Spleen (tissue), 11 donors: ENCODE data around the gene CD4. TPM values are rescaled to one million over a fixed set of nuclear protein-coding genes. Genes with fewer than 3 reads are reported as not detected.

Experiments
- DNase-seq: peaks from one replicate; pipeline ENCODE4 v3.0.0-alpha.2; 2020
- H3K27ac ChIP-seq, 8 donors: fragments of 200-600 bp; sonication (generic) in 7 of 8; 1 replicate in 4 of 8; 2 replicates in 4 of 8; pipeline versions ENCODE4 v1.5.0 to v1.8.0; 2016 to 2021; ENCODE audit warnings: inconsistent platforms in 4 of 8, mild to moderate bottlenecking in 4 of 8, moderate library complexity in 1 of 8
- H3K27me3 ChIP-seq, 7 donors: fragments of 200-600 bp; sonication (generic) in 6 of 7; replicated peaks in 1 of 7; 1 replicate in 4 of 7; 2 replicates in 3 of 7; pipeline versions ENCODE4 v1.5.0 to v1.8.0; 2016 to 2021; ENCODE audit warnings: inconsistent platforms in 3 of 7, mild to moderate bottlenecking in 1 of 7
- H3K36me3 ChIP-seq, 6 donors: fragments of 200-600 bp; sonication (generic) in 5 of 6; 1 replicate in 4 of 6; 2 replicates in 2 of 6; pipeline versions ENCODE4 v1.5.0 to v1.8.0; 2016 to 2021; ENCODE audit warnings: inconsistent platforms in 2 of 6
- H3K4me1 ChIP-seq, 6 donors: fragments of 200-600 bp; sonication (generic) in 5 of 6; 1 replicate in 3 of 6; 2 replicates in 3 of 6; pipeline versions ENCODE4 v1.5.0 to v1.8.0; 2016 to 2021; ENCODE audit warnings: inconsistent platforms in 3 of 6
- H3K4me3 ChIP-seq, 8 donors: fragments of 200-600 bp; sonication (generic) in 7 of 8; 1 replicate in 4 of 8; 2 replicates in 4 of 8; pipeline versions ENCODE4 v1.5.0 to v1.8.0; 2016 to 2021; ENCODE audit warnings: inconsistent platforms in 4 of 8, mild to moderate bottlenecking in 4 of 8, moderate library complexity in 2 of 8
- H3K9me3 ChIP-seq, 8 donors: fragments of 200-600 bp; sonication (generic) in 7 of 8; 1 replicate in 4 of 8; 2 replicates in 4 of 8; pipeline versions ENCODE4 v1.5.0 to v1.8.0; 2016 to 2021; ENCODE audit warnings: inconsistent platforms in 4 of 8
- CTCF ChIP-seq, 11 experiments: fragments of 200-600 bp in 7 of 11; fragments of 450-650 bp in 4 of 11; sonication (generic) in 4 of 11; IDR thresholded peaks in 8 of 11; conservative IDR thresholded peaks in 3 of 11; 1 replicate in 7 of 11; 2 replicates in 4 of 11; pipeline versions ENCODE4 v1.4.0 to v1.8.0; 2016 to 2021; ENCODE audit warnings: antibody characterized with exemption in 11 of 11, inconsistent platforms in 4 of 11, mild to moderate bottlenecking in 1 of 11
- POLR2A ChIP-seq, 3 donors: fragments of 450-650 bp; IDR thresholded peaks; one replicate each; pipeline ENCODE4 v1.5.1; 2017; ENCODE audit warnings: antibody characterized with exemption in 3 of 3, mild to moderate bottlenecking in 1 of 3
- POLR2AphosphoS5 ChIP-seq, 3 donors: sonication (generic); formaldehyde crosslinking; IDR thresholded peaks; one replicate each; pipeline ENCODE4 v1.5.1; 2017; ENCODE audit warnings: antibody characterized with exemption in 3 of 3
- WGBS, 5 donors: extraction: QIAGEN DNeasy Blood & Tissue Kit in 3 of 5; methylation state at CpG; one replicate each; pipeline versions ENCODE4 v1.1.5 to v1.1.7; 2013 to 2018; 5-methylcytosine and 5-hydroxymethylcytosine counted together
- intact Hi-C: fragments of 100-400 bp; cut with DNase I; formaldehyde crosslinking; loops from one replicate; pipeline ENCODE4 v1.15.0; 2023; ENCODE audit warnings: low total_unique reads
- polyA plus RNA-seq, 3 donors: library from polyadenylated mRNA; stranded (reverse); fragments of 200-250 nt; gene quantifications; one replicate each; pipeline ENCODE4 v1.2.1, GENCODE V29; 2013
- total RNA-seq, 7 donors: library from RNA; depleted of rRNA in 3 of 7; stranded (reverse); fragments of >200 nt in 3 of 7; fragmentation: NEBNext Ultra II Directional in 4 of 7; extraction: Animal tissue kit (Norgen Biotek cat#: 25700) in 4 of 7; gene quantifications; one replicate each; pipeline versions ENCODE4 v1.1.0 to v1.2.1, GENCODE V29; 2016 to 2021
- donor health status: healthy with polysubstance abuse.
- donor health status: DM: no; HTN: no; CAD: no; lungs with moderate emphysema.
- donor health status: DM: no; HTN: no; CAD: no.
- donor health status: Bipolar disorder and iron deficiency.
- donor health status: healthy.
- donor health status: DM: no; HTN: no; CAD: no.
- donor health status: DM: yes; HTN: yes; CAD: no.

The CD4 gene
- total and polyA plus RNA-seq, 10 donors, result 21.8 to 207 (median 151) TPM

- intact Hi-C loops, result no loop called here
- no peak for DNase-seq
- H3K4me1 ChIP-seq, result peaks cover 0 to 23% (median 7%) of the 10 kb centered on the region in 6 donors
- no peaks in the 10 kb centered on the region for H3K9me3 ChIP-seq
- H3K27ac ChIP-seq, result no peak overlapping the region
- TF ChIP-seq POLR2A (IDR thresholded peaks at IDR 0.05) (no peak), CTCF (IDR thresholded peaks at IDR 0.05 in 8 of 11, conservative IDR thresholded peaks at IDR 0.05 in 3 of 11) (no peak), POLR2AphosphoS5 (IDR thresholded peaks at IDR 0.05) (no peak)
- peaks cover 0 to 13% (median 0%) of the 10 kb centered on the region in 6 donors for H3K36me3 ChIP-seq
- no peak overlapping the region for H3K4me3 ChIP-seq
- WGBS, 5 donors, result 87 to 96% (median 92%) methylated on average over 24 to 26 of the region's 26 CpGs
- no peaks in the 10 kb centered on the region for H3K27me3 ChIP-seq
These were observed 48.2 kb downstream of the CD4 start for GRCh38 chr12:6837370-6838060.

GRCh38 chr12:6838854-6839253, 49.5 kb downstream of the CD4 start:
- Histone ChIP-seq H3K27ac (no peak overlapping the region), H3K4me3 (no peak overlapping the region), H3K9me3 (no peaks in the 10 kb centered on the region), H3K27me3 (peaks cover 0 to 7% (median 0%) of the 10 kb centered on the region in 7 donors), H3K4me1 (peaks cover 0 to 22% (median 7%) of the 10 kb centered on the region in 6 donors), H3K36me3 (peaks cover 0 to 11% (median 0%) of the 10 kb centered on the region in 6 donors)
- TF ChIP-seq POLR2A (IDR thresholded peaks at IDR 0.05) (no peak), POLR2AphosphoS5 (IDR thresholded peaks at IDR 0.05) (no peak), CTCF (IDR thresholded peaks at IDR 0.05 in 8 of 11, conservative IDR thresholded peaks at IDR 0.05 in 3 of 11) (no peak)
- intact Hi-C loops, result no loop called here
- 84 to 95% (median 92%) methylated on average over 10 to 16 of the region's 16 CpGs for WGBS, 5 donors
- DNase-seq, result no peak

GRCh38 chr12:6839482-6840201, 50.3 kb downstream of the CD4 start:
- Histone ChIP-seq H3K9me3 (no peaks in the 10 kb centered on the region), H3K27ac (peak overlapping the region in 4 of 8 donors; percentile 14 to 67 (median 50)), H3K36me3 (peaks cover 0 to 10% (median 0%) of the 10 kb centered on the region in 6 donors), H3K4me3 (no peak overlapping the region), H3K27me3 (peaks cover 0 to 7% (median 0%) of the 10 kb centered on the region in 7 donors), H3K4me1 (peaks cover 0 to 22% (median 7%) of the 10 kb centered on the region in 6 donors)
- intact Hi-C loops, result no loop called here
- DNase-seq, result peak; percentile 86
- WGBS, 5 donors, result 74 to 87% (median 81%) methylated on average over 6 to 10 of the region's 10 CpGs
- peak in 1 of 3 donors; percentile 37 for TF ChIP-seq POLR2AphosphoS5 (IDR thresholded peaks at IDR 0.05)
- no peak for TF ChIP-seq CTCF (IDR thresholded peaks at IDR 0.05 in 8 of 11, conservative IDR thresholded peaks at IDR 0.05 in 3 of 11)

- TF ChIP-seq POLR2A (IDR thresholded peaks at IDR 0.05), result no peak
- TF ChIP-seq POLR2AphosphoS5 (IDR thresholded peaks at IDR 0.05), result no peak
- TF ChIP-seq CTCF (IDR thresholded peaks at IDR 0.05 in 8 of 11, conservative IDR thresholded peaks at IDR 0.05 in 3 of 11), result no peak
- WGBS, 5 donors, result 68 to 100% (median 81%) methylated on average over 1 of the region's 1 CpG
- H3K4me3 ChIP-seq, result no peak overlapping the region
- intact Hi-C loops, result no loop called here
- peaks cover 0 to 22% (median 7%) of the 10 kb centered on the region in 6 donors for H3K4me1 ChIP-seq
- DNase-seq, result no peak
- no peaks in the 10 kb centered on the region for H3K9me3 ChIP-seq
- peaks cover 0 to 15% (median 0%) of the 10 kb centered on the region in 6 donors for H3K36me3 ChIP-seq
- H3K27ac ChIP-seq, result peak overlapping the region in 4 of 8 donors; percentile 14 to 67 (median 50)
- peaks cover 0 to 7% (median 0%) of the 10 kb centered on the region in 7 donors for H3K27me3 ChIP-seq
These were observed 51.0 kb downstream of the CD4 start for GRCh38 chr12:6840330-6840729.
